ENCODE results near the gene BDKRB1. TPM values are rescaled to one million over a fixed set of nuclear protein-coding genes. Genes with fewer than 3 reads are reported as not detected.

BDKRB1 gene
- total and polyA plus RNA-seq, 9 of the 15 experiments (the other 6 are each of a cell fraction or from before 2014, with no cell fraction given) = 0.06 to 0.23 (median 0.09) TPM; not detected in 1

DNA sequence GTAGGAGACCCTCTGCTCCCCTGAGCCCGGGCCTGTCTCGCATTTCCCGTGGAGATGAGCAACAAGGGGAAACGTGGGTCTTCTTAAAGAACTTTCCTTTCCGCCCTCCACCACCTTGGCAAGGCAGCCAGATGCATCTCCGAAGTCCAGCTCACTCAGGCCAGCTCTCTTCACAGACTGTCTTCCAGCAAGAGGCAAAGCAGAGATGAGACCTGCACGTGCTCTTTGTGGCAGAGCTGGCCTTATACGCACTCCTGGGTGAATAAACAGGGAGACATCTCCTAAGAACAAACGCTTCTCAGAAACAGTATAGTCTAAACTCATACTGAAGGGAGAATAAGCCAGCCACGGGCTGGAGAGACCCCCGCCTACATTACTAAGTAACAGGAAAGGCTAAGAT lies 1.3 kb upstream of the BDKRB1 start (continued):
- TF ChIP-seq, protein P1, sequence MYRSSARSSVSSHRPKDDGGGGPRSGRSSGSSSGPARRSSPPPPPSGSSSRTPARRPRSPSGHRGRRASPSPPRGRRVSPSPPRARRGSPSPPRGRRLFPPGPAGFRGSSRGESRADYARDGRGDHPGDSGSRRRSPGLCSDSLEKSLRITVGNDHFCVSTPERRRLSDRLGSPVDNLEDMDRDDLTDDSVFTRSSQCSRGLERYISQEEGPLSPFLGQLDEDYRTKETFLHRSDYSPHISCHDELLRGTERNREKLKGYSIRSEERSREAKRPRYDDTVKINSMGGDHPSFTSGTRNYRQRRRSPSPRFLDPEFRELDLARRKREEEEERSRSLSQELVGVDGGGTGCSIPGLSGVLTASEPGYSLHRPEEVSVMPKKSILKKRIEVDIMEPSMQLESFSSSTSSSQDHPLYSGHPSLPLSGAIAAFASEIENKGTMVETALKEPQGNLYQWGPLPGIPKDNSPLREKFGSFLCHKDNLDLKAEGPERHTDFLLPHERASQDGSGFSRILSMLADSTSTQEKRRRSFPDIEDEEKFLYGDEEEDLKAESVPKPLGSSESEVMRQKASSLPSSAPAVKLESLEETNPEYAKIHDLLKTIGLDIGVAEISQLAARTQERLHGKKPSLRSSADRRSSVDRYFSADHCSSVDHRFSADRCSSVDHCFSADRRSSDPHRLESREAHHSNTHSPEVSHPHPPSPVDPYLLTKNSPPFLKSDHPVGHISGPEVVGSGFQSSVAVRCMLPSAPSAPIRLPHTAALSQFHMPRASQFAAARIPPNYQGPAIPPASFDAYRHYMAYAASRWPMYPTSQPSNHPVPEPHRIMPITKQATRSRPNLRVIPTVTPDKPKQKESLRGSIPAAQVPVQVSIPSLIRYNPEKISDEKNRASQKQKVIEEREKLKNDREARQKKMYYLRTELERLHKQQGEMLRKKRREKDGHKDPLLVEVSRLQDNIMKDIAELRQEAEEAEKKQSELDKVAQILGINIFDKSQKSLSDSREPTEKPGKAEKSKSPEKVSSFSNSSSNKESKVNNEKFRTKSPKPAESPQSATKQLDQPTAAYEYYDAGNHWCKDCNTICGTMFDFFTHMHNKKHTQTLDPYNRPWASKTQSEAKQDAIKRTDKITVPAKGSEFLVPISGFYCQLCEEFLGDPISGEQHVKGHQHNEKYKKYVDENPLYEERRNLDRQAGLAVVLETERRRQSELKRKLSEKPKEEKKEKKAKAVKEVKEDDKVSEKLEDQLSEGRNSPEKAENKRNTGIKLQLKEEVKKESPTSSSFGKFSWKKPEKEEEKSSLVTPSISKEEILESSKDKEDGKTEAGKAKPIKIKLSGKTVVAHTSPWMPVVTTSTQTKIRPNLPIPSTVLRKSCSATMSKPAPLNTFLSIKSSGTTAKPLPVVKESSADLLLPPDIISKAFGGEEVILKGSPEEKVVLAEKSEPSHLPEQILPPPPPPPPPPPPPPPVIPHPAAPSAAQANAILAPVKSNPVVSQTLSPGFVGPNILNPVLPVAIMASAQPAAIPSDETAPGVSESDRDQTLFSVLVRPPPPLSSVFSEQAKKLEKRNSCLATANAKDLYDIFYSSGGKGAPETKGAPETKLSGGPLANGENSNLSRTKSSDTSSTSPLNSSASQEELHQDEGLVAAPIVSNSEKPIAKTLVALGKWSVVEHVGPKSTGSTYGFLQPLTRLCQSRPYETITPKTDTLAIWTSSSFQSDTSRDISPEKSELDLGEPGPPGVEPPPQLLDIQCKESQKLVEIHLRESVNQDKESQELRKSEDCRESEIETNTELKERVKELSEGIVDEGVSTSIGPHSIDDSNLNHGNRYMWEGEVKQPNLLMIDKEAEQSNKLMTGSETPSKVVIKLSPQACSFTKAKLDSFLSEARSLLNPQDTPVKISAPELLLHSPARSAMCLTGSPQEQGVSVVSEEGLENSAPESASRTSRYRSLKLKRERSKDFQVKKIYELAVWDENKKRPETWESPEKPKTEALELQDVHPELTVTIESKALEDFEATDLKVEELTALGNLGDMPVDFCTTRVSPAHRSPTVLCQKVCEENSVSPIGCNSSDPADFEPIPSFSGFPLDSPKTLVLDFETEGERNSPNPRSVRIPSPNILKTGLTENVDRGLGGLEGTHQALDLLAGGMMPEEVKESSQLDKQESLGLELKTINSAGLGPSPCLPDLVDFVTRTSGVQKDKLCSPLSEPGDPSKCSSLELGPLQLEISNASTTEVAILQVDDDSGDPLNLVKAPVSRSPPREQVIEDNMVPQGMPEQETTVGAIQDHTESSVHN (IDR thresholded peaks at IDR 0.05; ENCODE audit: borderline replicate concordance in 1 of 2, low read depth in 1 of 2) = no peak
- TF ChIP-seq, protein P2, sequence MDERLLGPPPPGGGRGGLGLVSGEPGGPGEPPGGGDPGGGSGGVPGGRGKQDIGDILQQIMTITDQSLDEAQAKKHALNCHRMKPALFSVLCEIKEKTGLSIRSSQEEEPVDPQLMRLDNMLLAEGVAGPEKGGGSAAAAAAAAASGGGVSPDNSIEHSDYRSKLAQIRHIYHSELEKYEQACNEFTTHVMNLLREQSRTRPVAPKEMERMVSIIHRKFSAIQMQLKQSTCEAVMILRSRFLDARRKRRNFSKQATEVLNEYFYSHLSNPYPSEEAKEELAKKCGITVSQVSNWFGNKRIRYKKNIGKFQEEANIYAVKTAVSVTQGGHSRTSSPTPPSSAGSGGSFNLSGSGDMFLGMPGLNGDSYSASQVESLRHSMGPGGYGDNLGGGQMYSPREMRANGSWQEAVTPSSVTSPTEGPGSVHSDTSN (CRISPR knock-in tag; IDR thresholded peaks at IDR 0.05; ENCODE audit: low read depth) = no peak
- TF ChIP-seq, protein P2 (tag; conservative IDR thresholded peaks at IDR 0.05; ENCODE audit: low read depth) = no peak
- TF ChIP-seq KDM1A (IDR thresholded peaks at IDR 0.05) (no peak), ZFP36 (IDR thresholded peaks at IDR 0.05; ENCODE audit: low read depth, low read length, partially characterized antibody) (no peak)
